Neural crest cell (in vitro differentiated cells): ENCODE data around the gene KCNT2. TPM values are rescaled to one million over a fixed set of nuclear protein-coding genes. Genes with fewer than 3 reads are reported as not detected.

Experiments used
- DNase-seq: peaks from one replicate; pipeline ENCODE4 v3.0.0; 2021; ENCODE audit warnings: low read depth, mixed read lengths, low spot score
- H3K27ac Mint-ChIP-seq: one replicate; pipeline ENCODE4 v1.8.0; 2021; ENCODE audit warnings: mild to moderate bottlenecking, mixed read lengths; ENCODE audit not compliant: unreplicated experiment
- H3K27me3 Mint-ChIP-seq: 2 replicates; pipeline ENCODE4 v1.8.0; 2021; ENCODE audit warnings: low read depth, mild to moderate bottlenecking, mixed read lengths
- H3K36me3 Mint-ChIP-seq: 2 replicates; pipeline ENCODE4 v1.8.0; 2021; ENCODE audit warnings: low read depth, mild to moderate bottlenecking, mixed read lengths
- H3K4me1 Mint-ChIP-seq: 2 replicates; pipeline ENCODE4 v1.8.0; 2021; ENCODE audit warnings: mixed read lengths
- H3K4me3 Mint-ChIP-seq: one replicate; pipeline ENCODE4 v1.8.0; 2021; ENCODE audit warnings: mild to moderate bottlenecking, mixed read lengths
- H3K9me3 Mint-ChIP-seq: 2 replicates; pipeline ENCODE4 v1.8.0; 2021; ENCODE audit warnings: mixed read lengths
- total RNA-seq: library from RNA; stranded (reverse); gene quantifications from 2 replicates; pipeline ENCODE4 v1.2.1, GENCODE V29; 2021
- TF ChIP-seq, protein P1 (sequence below): fragments of 200-600 bp; sonication (generic); conservative IDR thresholded peaks from 2 replicates; pipeline ENCODE4 v1.5.0; 2021; ENCODE audit warnings: antibody characterized with exemption, mild to moderate bottlenecking

The KCNT2 gene
- total RNA-seq, 1 donor from 2014 or later, result 12.6 TPM

DNA sequence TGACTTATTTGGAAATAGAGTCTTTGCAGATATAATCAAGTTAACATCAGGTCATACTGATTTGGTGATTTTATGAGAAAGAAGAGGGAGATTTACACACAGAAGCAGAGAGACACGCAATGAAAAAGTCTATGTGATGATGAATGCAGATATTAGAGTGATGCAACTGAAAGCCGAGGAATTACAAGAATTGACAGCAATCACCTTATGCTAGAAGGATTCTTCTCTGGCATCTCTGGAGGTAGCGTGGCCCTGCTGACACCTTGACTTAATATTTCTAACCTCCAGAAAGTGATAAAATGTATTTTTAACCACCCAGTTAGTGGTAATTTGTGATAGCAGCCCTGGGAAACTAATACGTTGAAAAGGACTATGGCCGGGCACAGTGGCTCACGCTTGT, 29.4 kb upstream of the KCNT2 start:
- no peak overlapping the region for H3K27ac Mint-ChIP-seq
- H3K27me3 Mint-ChIP-seq, result no peaks in the 10 kb centered on the region
- TF ChIP-seq, protein P1, sequence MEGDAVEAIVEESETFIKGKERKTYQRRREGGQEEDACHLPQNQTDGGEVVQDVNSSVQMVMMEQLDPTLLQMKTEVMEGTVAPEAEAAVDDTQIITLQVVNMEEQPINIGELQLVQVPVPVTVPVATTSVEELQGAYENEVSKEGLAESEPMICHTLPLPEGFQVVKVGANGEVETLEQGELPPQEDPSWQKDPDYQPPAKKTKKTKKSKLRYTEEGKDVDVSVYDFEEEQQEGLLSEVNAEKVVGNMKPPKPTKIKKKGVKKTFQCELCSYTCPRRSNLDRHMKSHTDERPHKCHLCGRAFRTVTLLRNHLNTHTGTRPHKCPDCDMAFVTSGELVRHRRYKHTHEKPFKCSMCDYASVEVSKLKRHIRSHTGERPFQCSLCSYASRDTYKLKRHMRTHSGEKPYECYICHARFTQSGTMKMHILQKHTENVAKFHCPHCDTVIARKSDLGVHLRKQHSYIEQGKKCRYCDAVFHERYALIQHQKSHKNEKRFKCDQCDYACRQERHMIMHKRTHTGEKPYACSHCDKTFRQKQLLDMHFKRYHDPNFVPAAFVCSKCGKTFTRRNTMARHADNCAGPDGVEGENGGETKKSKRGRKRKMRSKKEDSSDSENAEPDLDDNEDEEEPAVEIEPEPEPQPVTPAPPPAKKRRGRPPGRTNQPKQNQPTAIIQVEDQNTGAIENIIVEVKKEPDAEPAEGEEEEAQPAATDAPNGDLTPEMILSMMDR, result no peak
- no peak for DNase-seq
- no peak overlapping the region for H3K4me3 Mint-ChIP-seq
- H3K4me1 Mint-ChIP-seq, result no peaks in the 10 kb centered on the region
- no peaks in the 10 kb centered on the region for H3K36me3 Mint-ChIP-seq
- peaks cover 5% of the 10 kb centered on the region for H3K9me3 Mint-ChIP-seq

DNA sequence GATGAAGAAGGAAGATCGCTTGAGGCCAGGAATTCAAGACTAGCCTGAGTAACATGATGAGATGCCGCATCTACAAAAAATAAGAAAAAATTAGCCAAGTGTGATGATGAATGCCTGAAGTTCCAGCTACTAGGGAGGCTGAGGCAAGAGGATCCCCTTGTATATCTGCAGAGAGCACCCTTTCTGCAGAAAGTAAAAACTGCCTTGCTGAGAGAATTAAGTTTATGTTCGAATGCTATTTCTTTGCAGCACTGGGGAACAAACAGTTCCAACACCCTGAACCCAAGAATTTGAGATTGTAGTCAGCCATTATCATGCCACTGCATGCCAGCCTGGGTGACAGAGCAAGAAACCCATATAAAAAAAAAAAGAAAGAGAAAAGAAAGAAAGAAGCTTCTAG, 20.6 kb upstream of the KCNT2 start:
- peaks cover 6% of the 10 kb centered on the region for H3K36me3 Mint-ChIP-seq
- TF ChIP-seq, protein P1, result no peak
- no peaks in the 10 kb centered on the region for H3K4me1 Mint-ChIP-seq
- H3K4me3 Mint-ChIP-seq, result no peak overlapping the region
- no peak for DNase-seq
- no peaks in the 10 kb centered on the region for H3K27me3 Mint-ChIP-seq
- no peak overlapping the region for H3K27ac Mint-ChIP-seq
- peaks cover 13% of the 10 kb centered on the region for H3K9me3 Mint-ChIP-seq

DNA sequence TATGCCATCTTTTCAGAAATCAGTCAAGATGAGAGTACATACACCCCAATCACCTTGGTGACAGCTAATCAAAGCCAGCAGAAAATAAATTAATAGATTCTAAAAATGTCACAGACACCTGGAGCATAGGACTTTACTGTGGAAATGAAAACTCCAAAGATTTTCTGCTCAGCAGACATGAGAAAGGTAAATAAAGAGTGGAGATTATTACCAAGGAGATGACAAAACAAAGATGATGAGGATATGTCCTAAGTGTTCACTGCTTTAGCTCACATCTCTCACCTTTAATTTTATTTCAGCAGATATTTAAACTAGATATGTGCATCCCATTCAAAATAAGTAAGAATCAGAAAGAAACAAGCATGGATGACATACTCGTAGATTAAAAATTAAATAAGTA, 14.8 kb upstream of the KCNT2 start:
- peaks cover under 1% of the 10 kb centered on the region for H3K36me3 Mint-ChIP-seq
- H3K4me3 Mint-ChIP-seq, result no peak overlapping the region
- H3K27ac Mint-ChIP-seq, result no peak overlapping the region
- no peaks in the 10 kb centered on the region for H3K9me3 Mint-ChIP-seq
- H3K4me1 Mint-ChIP-seq, result no peaks in the 10 kb centered on the region
- TF ChIP-seq, protein P1, result no peak
- H3K27me3 Mint-ChIP-seq, result no peaks in the 10 kb centered on the region
- no peak for DNase-seq

DNA sequence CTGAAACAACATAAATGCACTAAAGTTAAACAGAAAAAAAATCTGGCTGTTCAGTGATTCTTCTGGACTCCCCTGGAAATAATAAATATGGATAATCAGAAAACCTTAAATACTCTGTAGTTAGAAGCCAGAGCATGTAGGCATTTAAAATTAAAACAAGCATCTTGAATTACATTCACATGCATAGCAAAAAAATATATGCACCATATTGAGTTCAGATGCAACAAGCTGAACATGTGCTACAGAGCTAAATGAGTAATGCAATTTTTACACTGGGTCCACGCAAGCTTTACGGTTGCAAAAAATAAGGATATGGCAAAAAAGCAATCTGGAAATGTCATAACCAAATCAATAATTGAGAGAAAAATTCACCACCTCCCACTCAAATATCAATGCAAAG, 11.5 kb upstream of the KCNT2 start:
- Mint-ChIP-seq H3K9me3 (no peaks in the 10 kb centered on the region), H3K4me3 (no peak overlapping the region), H3K4me1 (no peaks in the 10 kb centered on the region), H3K27ac (no peak overlapping the region), H3K27me3 (no peaks in the 10 kb centered on the region), H3K36me3 (no peaks in the 10 kb centered on the region)
- no peak for DNase-seq
- TF ChIP-seq, protein P1, result no peak

DNA sequence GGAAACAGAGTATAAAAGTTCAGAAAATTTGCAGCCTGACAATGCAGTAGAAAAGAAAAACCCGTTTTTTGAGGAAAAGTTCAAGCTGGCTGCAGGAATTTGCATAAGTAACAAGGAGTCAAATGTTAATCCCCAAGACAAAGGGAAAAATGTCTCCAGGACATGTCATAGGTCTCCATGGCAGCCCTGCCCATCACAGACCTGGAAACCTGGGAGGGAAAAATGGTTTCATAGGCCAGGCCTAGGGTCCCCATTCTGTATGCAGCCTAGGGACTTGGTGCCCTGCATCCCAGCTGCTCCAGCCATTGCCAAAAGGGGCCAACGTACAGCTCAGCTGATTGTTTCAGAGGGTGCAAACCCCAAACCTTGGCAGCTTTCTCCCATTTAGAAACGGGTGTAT, 3.6 kb upstream of the KCNT2 start:
- TF ChIP-seq, protein P1, result no peak
- H3K4me3 Mint-ChIP-seq, result no peak overlapping the region
- H3K4me1 Mint-ChIP-seq, result peaks cover 14% of the 10 kb centered on the region
- no peak overlapping the region for H3K27ac Mint-ChIP-seq
- H3K9me3 Mint-ChIP-seq, result no peaks in the 10 kb centered on the region
- no peak for DNase-seq
- no peaks in the 10 kb centered on the region for H3K36me3 Mint-ChIP-seq
- no peaks in the 10 kb centered on the region for H3K27me3 Mint-ChIP-seq

DNA sequence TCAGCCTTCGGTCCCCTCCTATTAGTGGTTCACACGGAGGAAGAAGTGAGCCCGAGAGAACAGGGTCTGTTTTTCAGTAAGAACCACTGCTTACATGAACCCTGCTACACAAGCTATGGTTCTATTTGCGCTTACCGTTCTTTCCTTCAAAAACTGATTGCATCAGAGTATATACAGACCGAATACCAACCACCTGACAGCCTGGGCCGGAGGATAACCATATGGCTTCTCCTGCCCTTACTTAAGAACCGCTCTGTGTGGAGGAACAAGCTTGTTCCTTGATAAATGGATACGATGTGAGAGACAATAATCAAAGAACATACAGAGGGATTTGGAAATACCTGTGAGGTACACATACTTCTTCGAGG, 1.1 kb upstream of the KCNT2 start:
- Mint-ChIP-seq H3K4me3 (peak overlapping the region; percentile 97), H3K4me1 (peaks cover 26% of the 10 kb centered on the region)
- TF ChIP-seq, protein P1, result no peak

More for the DNA sequence above, 1.1 kb upstream of the KCNT2 start:
- Mint-ChIP-seq H3K27ac (no peak overlapping the region), H3K36me3 (no peaks in the 10 kb centered on the region), H3K27me3 (no peaks in the 10 kb centered on the region), H3K9me3 (no peaks in the 10 kb centered on the region)
- no peak for DNase-seq
